Small intestine (tissue), 7 donors: Measurements from ENCODE around the gene CLMP. TPM values are rescaled to one million over a fixed set of nuclear protein-coding genes. Genes with fewer than 3 reads are reported as not detected.
A peak's percentile ranks its signal among the peaks of the same experiment; 100 is the strongest.

Experiments used
- DNase-seq, 2 donors: peaks; one replicate each; pipeline versions ENCODE4 v3.0.0 to v3.0.0-alpha.2; 2013
- FAIRE-seq: peaks from 2 replicates; lab custom pipeline; 2012; peaks lifted over from hg19 to GRCh38; lab: Jason Lieb, UNC
- H3K27ac ChIP-seq, 3 donors: one replicate each; pipeline ENCODE4 v1.5.1; 2013; ENCODE audit warnings: low read length in 2 of 3, mild to moderate bottlenecking in 2 of 3, control low read depth in 1 of 3, inconsistent platforms in 1 of 3, low read depth in 1 of 3, moderate library complexity in 1 of 3
- H3K27me3 ChIP-seq, 3 donors: one replicate each; pipeline ENCODE4 v1.6.1; 2013; ENCODE audit warnings: low read length in 3 of 3, inconsistent platforms in 1 of 3; ENCODE audit not compliant: control insufficient read depth in 3 of 3, insufficient read depth in 3 of 3
- H3K36me3 ChIP-seq, 3 donors: one replicate each; pipeline ENCODE4 v1.6.1; 2013; ENCODE audit warnings: low read length in 3 of 3, inconsistent platforms in 1 of 3, low read depth in 1 of 3, mild to moderate bottlenecking in 1 of 3, moderate library complexity in 1 of 3; ENCODE audit not compliant: control insufficient read depth in 3 of 3, insufficient read depth in 2 of 3
- H3K4me1 ChIP-seq, 3 donors: one replicate each; pipeline ENCODE4 v1.6.1; 2013; ENCODE audit warnings: low read length in 2 of 3, inconsistent platforms in 1 of 3, low read depth in 1 of 3, mild to moderate bottlenecking in 1 of 3, moderate library complexity in 1 of 3; ENCODE audit not compliant: control insufficient read depth in 3 of 3, insufficient read depth in 2 of 3
- H3K4me3 ChIP-seq, 3 donors: one replicate each; pipeline ENCODE4 v1.5.1; 2013; ENCODE audit warnings: low read length in 3 of 3, control low read depth in 1 of 3, inconsistent platforms in 1 of 3, low read depth in 1 of 3, mild to moderate bottlenecking in 1 of 3, moderate library complexity in 1 of 3
- H3K9me3 ChIP-seq, 2 donors: one replicate each; pipeline ENCODE4 v1.6.1; 2013; ENCODE audit warnings: low read depth in 1 of 2, low read length in 1 of 2; ENCODE audit not compliant: control insufficient read depth in 2 of 2, insufficient read depth in 1 of 2
- WGBS, 3 donors: extraction: QIAGEN DNeasy Blood & Tissue Kit; methylation state at CpG; one replicate each; pipeline ENCODE4 v1.1.7; 2013; 5-methylcytosine and 5-hydroxymethylcytosine counted together
- polyA plus RNA-seq, 4 donors: library from polyadenylated mRNA; stranded (reverse) in 3 of 4; unstranded in 1 of 4; fragments of 200-250 nt in 3 of 4; fragments of 120-200 nt in 1 of 4; gene quantifications; one replicate each; pipeline versions ENCODE4 v1.2.1 to v1.2.3, GENCODE V29; 2013
- donor health status: healthy with polysubstance abuse.
- donor health status: control.
- donor health status: control.
- donor health status: Bipolar disorder and iron deficiency.
- donor health status: healthy.

The CLMP gene
- polyA plus RNA-seq, 4 donors = 0.22 to 12.2 (median 5.9) TPM

DNA sequence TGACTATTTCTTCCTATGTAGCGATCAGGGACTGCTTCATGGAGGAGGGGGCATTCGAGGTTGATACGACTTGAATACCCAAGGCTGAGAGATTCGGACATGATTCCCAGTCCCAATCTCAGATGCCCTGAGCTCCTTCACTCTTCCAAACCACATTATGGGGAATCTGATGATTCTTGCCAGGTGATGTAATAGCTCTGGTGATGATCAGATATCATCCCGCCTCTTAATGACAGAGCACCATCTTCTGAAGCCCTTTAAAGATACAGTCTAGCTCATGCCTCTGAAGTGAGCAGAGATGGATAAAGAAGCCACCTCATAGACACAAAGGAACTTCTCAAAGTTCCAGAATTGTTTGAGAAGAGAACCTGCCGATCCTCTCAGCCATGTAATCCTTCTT lies 8.9 kb upstream of the CLMP start:
- H3K27ac ChIP-seq = no peak overlapping the region
- no peaks in the 10 kb centered on the region for H3K27me3 ChIP-seq
- H3K4me1 ChIP-seq = peaks cover 0 to 13% (median 0%) of the 10 kb centered on the region in 3 donors
- no peaks in the 10 kb centered on the region for H3K36me3 ChIP-seq
- FAIRE-seq = no peak
- no peak for DNase-seq
- H3K9me3 ChIP-seq = no peaks in the 10 kb centered on the region
- WGBS, 3 donors = 80 to 92% (median 88%) methylated on average over 6 of the region's 6 CpGs
- H3K4me3 ChIP-seq = no peak overlapping the region

DNA sequence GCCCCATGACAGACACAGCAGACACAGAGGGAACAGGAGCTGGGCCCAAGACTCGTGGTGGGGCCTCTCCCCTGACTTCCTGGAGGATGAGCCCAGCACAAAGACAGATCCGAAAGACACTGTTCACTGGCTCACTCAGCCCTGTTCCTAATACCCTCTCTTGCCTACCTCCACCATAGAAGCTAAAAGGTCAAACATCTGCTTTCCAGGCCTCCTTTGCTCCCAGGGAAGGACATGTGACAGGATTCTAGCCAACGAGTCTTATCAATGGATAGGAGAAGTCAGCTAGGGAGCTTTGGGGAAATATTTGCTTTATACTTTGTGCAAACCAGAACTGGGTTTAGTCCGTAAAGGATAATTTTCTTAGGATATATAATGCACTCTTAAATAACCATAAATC lies 8.4 kb upstream of the CLMP start:
- peak overlapping the region in 2 of 3 donors; percentile 15 to 52 for H3K27ac ChIP-seq
- no peak for FAIRE-seq

DNA sequence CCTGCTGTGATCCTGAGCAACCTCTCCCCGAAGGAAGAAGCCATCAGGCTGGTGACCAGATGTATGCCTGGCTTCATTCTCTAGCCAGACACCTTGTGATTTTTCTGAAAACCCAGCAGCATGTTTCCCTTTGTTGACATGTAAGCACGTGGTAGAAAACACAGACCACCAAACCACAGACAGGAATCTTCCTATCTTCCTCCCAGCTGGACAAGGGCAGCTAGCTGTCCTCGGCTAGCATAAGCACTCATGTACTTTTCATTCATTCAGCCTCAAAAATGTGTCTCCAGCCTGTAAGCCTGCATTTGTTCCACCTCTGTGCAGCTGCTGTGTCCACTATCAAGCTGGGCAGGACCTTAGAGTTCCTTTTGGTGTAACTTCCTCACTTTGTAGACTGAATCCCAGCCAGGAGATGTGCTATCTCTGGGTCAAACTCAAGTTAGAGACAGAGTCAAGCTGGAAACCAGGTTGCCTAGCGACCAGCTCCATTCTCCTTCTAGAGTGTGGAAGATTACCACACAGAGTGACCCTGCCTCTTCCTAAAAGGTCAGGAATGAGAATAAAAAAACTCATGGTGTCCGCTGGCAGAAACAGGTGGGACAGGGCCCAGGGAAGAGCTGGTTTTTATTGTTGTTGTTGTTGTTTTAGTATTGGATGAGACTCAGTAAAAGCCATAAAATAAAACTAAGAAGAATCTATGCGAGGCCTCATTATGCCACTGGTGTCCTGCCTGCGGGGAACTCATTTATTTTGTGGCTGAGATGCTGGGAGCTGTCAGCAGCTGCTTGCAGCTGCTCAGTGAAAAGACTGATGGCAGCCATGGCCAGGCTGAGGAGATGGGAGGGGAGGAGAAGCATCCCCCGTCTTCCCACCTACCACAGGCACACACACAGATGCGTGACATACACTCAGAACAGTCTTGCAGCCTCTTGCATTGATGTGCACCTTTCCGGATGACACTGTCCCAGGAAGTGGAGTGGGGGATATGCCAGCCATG lies 7.4 kb upstream of the CLMP start:
- Histone ChIP-seq H3K27ac (peak overlapping the region in 2 of 3 donors; percentile 42 to 52), H3K36me3 (no peaks in the 10 kb centered on the region), H3K27me3 (peaks cover 0 to 4% (median 0%) of the 10 kb centered on the region in 3 donors), H3K4me3 (no peak overlapping the region), H3K4me1 (peaks cover 0 to 13% (median 0%) of the 10 kb centered on the region in 3 donors), H3K9me3 (no peaks in the 10 kb centered on the region)
- DNase-seq = peak in 1 of 2 donors; percentile 34
- FAIRE-seq = no peak
- WGBS, 3 donors = 58 to 77% (median 69%) methylated on average over 10 of the region's 10 CpGs

More for the DNA sequence above, 8.4 kb upstream of the CLMP start:
- Histone ChIP-seq H3K9me3 (no peaks in the 10 kb centered on the region), H3K4me1 (peaks cover 0 to 13% (median 0%) of the 10 kb centered on the region in 3 donors), H3K36me3 (no peaks in the 10 kb centered on the region), H3K4me3 (no peak overlapping the region), H3K27me3 (no peaks in the 10 kb centered on the region)
- DNase-seq = no peak
- WGBS, 3 donors = 58 to 76% (median 60%) methylated on average over 4 of the region's 4 CpGs

DNA sequence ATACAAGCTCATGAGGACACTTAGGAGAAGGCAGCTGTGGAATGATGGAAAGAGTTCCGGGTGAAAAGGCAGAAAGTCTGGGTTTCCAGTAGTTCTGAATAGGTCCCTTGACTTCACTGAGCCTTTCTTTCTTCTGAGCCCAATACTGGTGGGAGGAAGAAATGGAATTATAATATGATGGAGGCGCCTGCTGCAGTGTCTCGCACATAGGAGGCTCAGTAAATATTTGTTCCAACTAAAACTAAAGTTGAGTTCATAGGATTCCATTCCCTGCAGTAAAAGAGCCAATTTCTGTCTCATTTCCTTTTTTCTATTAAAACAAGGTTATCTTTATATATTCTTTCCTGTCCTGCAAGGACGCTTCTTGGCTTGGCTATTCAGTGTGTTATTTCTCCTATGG lies 5.2 kb upstream of the CLMP start:
- peaks cover 0 to 12% (median 4%) of the 10 kb centered on the region in 3 donors for H3K27me3 ChIP-seq
- H3K4me3 ChIP-seq = no peak overlapping the region
- no peak overlapping the region for H3K27ac ChIP-seq
- no peaks in the 10 kb centered on the region for H3K9me3 ChIP-seq
- 74 to 86% (median 85%) methylated on average over 4 of the region's 4 CpGs for WGBS, 3 donors
- no peak for FAIRE-seq
- no peaks in the 10 kb centered on the region for H3K36me3 ChIP-seq
- no peak for DNase-seq
- peaks cover 0 to 25% (median 0%) of the 10 kb centered on the region in 3 donors for H3K4me1 ChIP-seq

DNA sequence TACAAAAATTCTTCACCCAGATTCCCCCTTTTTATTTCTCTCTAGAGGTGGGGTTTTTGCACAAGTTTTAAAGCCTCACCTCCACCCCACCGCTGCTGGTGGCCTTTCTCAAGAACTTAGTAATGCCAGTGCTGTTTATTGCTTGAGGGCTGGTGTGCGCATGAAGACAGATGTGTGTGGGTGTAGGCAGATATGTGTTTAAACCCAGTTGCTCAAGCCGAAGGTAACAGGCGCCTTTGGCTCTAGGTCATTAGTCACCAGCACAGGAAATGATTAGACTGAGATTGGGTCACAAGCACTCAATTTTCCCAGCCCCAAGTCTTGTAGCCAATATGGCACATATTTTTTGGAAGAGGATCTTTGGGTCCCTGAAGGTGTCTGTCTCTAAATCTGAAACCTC lies 2.7 kb upstream of the CLMP start:
- peaks cover 0 to 34% (median 8%) of the 10 kb centered on the region in 3 donors for H3K27me3 ChIP-seq
- H3K9me3 ChIP-seq = no peaks in the 10 kb centered on the region
- H3K4me1 ChIP-seq = peaks cover 0 to 22% (median 0%) of the 10 kb centered on the region in 3 donors
- H3K36me3 ChIP-seq = peaks cover 0 to 3% (median 0%) of the 10 kb centered on the region in 3 donors
- no peak overlapping the region for H3K4me3 ChIP-seq
- 37 to 60% (median 44%) methylated on average over 4 of the region's 4 CpGs for WGBS, 3 donors
- no peak for FAIRE-seq
- no peak overlapping the region for H3K27ac ChIP-seq
- no peak for DNase-seq

DNA sequence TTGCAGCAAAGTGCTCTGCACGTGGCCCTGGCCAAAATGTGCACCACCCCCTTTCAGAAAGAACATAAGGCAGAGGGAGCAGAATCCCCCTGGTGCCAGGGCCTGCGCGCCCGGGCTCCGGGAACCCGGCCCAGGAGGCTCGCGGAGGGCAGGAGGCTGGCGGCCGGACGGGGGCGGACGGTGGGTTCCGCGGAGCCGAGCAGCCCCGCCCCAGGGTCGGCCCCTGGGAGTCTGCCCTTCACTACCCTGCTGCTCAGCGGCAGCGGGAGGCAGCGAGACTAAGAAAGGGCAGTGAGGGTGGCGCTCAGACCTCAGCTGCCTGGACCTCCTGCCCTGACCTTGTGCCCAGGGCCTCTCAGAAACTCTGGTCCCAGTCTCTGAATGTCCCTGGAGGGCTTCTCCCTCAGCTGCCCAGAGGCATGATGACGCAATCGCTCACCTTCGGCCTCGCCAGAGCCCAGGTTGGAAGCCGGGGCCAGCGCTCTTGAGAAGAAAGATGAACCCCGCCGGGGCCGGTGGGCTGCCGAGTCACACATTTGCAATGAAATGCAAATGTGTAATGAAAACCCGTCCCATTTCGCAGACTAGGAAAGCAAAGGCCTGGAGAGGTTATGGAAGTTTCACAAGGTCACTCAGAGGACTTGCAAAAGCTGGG lies 1.1 kb upstream of the CLMP start:
- FAIRE-seq (no peak), DNase-seq (no peak)
- H3K4me3 ChIP-seq = no peak overlapping the region
- peaks cover 0 to 17% (median 0%) of the 10 kb centered on the region in 3 donors for H3K4me1 ChIP-seq
- peaks cover 0 to 40% (median 9%) of the 10 kb centered on the region in 3 donors for H3K27me3 ChIP-seq
- peak overlapping the region in 1 of 3 donors; percentile 28 for H3K27ac ChIP-seq
- H3K9me3 ChIP-seq = no peaks in the 10 kb centered on the region
- WGBS, 3 donors = 48 to 84% (median 53%) methylated on average over 30 to 34 of the region's 34 CpGs
- H3K36me3 ChIP-seq = peaks cover 0 to 4% (median 0%) of the 10 kb centered on the region in 3 donors

DNA sequence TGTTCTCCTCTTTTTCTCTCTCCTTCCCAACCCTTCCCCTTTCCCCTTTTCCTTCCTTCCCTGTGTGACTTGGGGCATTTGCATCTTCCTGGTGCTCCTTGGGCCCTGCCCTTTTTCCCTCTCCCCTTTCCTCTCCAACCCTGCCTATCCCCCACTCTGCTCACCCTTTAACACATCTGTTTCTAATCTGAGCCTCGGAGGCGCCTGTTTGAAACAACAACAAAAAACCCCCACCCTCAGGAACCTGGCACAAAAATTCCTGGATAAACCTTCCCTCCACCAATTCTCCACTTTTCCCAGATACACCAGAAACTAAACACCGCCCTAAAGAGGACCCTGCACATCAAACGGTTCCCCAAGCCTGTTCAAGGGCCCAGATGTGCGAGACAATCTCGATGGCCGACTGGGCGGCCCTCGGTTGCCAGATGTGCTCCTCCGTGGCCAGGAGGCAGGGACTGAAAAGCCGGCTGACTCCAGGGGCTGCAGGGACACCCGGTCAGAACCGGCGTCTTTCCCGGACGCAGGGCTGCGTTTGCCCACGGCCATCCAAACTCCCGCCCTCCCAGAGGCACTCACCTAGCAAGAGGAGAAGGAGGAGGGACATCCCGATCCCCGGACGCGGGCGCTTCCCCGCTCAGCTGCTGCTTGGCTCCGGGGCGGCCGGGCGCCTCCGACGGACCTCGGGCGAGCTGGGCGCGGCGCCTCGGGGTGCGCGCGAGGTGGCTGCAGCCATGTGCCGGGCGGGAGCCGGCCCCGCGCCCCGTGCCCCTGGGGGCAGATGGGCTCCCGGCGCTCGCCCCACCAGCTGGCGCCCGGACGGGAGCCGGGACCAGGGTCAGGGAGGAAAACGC lies 486 bp downstream of the CLMP start:
- no peak for FAIRE-seq
- WGBS, 3 donors = 4 to 8% (median 8%) methylated on average over 38 to 54 of the region's 54 CpGs
- H3K36me3 ChIP-seq = peaks cover 0 to 4% (median 0%) of the 10 kb centered on the region in 3 donors
- peak in 1 of 2 donors; percentile 37 for DNase-seq
- peaks cover 0 to 40% (median 9%) of the 10 kb centered on the region in 3 donors for H3K27me3 ChIP-seq
- H3K9me3 ChIP-seq = no peaks in the 10 kb centered on the region
- peak overlapping the region; percentile 5 to 66 (median 62) for H3K27ac ChIP-seq
- H3K4me1 ChIP-seq = peaks cover 0 to 13% (median 0%) of the 10 kb centered on the region in 3 donors
- peak overlapping the region in 2 of 3 donors; percentile 44 to 53 for H3K4me3 ChIP-seq
